Occipital lobe (tissue), 2 donors: Measurements from ENCODE around the gene RBMS3. TPM values are rescaled to one million over a fixed set of nuclear protein-coding genes. Genes with fewer than 3 reads are reported as not detected.

Experiments
- DNase-seq: peaks from one replicate; lab custom pipeline; 2025; lab: John Stamatoyannopoulos, UW
- total RNA-seq: library from RNA; depleted of rRNA; stranded (reverse); fragments of >200 nt; gene quantifications from one replicate; pipeline ENCODE4 v1.2.3, GENCODE V29; 2014

RBMS3 gene
- total RNA-seq, 1 donor from 2014 or later, result 19.8 TPM

- DNase-seq, result no peak
These were observed 284.4 kb downstream of the RBMS3 start for GRCh38 chr3:29565236-29565635.

DNA sequence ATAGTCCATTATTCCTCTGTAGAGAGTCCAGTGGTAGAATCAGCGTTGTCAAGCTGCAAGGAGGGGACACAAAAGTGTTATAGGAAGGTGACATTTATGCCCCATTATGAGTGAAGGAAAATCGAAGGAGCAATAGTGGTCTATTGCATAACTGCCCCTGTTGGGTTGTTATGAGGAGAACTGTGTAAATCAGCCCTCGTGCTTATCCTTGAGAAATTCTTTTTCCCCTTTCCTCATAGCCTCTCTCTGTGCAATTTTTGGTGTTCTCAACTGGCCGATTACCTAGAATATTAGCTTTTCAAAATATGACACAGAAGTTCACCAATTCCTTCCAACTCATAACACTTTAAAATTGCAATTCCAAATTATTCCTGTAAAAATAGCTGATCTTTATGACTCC, 286.6 kb downstream of the RBMS3 start:
- DNase-seq, result no peak

GRCh38 chr3:29568355-29568754, 287.5 kb downstream of the RBMS3 start:
- DNase-seq, result no peak

- DNase-seq, result no peak
These were observed 295.3 kb downstream of the RBMS3 start for GRCh38 chr3:29576181-29576580.

GRCh38 chr3:29576675-29577074, 295.8 kb downstream of the RBMS3 start:
- no peak for DNase-seq

GRCh38 chr3:29577250-29577649, 296.4 kb downstream of the RBMS3 start:
- DNase-seq, result no peak

- DNase-seq, result no peak
These were observed 300.4 kb downstream of the RBMS3 start for GRCh38 chr3:29581311-29581710.

- no peak for DNase-seq
These were observed 301.4 kb downstream of the RBMS3 start for GRCh38 chr3:29582273-29582672.

GRCh38 chr3:29583861-29584260, 303.0 kb downstream of the RBMS3 start:
- DNase-seq, result no peak

DNA sequence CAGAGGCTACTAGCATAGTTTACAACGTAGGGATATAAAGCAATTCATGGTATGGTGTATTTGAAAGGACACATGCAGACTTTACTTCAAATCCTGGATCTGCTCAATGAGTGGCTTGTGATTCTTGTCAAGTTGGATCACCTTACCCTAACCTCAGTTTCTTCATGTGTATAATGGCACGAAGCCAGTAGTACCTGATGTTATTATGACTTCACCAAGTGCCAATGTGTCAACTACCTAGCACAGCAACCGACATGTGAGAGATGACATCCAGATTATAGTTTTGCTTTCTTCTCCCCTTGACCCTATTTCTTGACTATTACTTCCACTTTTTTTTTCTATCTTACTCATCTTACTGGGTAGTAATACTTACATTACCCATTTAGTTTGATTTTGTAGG, 304.5 kb downstream of the RBMS3 start:
- no peak for DNase-seq

DNA sequence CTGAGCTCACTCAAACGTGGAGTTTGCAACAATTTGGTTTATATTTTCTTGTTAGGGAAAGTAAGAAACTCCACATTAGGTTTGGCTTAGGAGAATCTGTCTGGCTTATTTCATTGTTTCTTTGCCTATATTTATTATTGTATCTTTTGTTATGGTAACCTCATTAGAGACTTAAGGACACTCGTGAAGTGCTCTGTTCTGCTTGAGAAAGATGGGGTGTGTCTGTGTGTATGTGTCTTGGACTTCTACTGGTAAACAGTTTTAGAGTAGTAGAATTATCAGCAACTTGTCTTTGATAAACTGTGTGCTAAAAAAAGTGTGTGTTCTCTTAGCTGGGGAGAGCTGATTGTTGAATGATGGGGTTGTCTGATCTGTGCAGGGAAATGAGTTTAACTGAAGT, 306.5 kb downstream of the RBMS3 start:
- DNase-seq, result no peak

DNA sequence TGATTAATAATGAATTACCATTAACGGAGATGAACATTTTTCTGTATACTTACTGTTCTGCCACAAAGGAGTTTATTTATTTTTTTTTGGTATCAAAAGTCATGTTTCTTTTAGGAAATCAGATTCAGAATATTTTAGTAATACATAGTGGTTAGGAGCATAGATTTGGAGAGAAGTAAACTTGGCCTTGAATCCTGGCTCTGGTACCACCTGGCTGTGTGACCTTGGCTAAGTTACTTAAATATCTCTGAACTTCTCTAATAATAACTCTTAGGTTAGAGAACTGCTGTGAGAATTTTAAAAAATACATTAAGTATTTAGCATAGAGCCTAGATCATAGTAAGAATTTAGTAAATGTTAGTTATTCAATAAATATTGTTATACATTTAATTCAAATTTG, 309.1 kb downstream of the RBMS3 start:
- DNase-seq, result no peak

DNA sequence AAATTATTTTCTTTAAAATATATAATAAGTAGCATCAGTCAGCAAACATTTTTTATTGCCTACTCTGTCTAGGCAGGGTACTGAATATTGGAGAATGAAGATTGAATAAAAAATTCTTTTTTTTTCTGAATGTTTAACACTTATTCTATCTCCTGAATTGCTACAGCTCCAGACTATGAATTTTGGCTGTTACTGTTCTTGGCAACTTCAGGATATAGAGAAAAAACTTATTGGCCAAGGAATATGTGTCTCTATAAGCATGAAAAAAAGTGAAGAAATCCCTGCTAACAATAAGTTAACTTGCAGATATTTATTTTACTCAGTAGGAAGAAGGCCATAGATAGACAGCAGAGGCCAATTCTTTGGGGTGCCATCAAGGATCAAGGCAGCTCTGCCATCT, 309.6 kb downstream of the RBMS3 start:
- DNase-seq, result no peak

DNA sequence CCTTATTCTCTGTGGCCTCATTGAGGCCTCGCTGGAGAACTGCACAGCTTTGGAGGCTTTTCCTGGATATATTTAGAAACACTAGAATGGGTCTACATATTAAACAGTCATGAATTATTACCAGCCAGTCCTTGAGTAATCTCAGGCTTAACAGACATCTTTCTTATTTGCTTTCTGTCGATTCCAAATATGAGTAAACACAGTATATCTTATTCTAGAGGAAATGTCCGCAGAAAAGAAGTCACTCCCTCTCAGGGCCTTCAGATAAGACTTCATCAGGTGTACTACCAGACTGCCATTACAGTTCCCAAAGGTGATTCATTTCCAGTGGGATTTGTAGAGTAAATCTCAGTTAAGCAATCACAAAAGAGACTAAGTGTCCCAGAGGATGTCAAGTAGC, 310.7 kb downstream of the RBMS3 start:
- no peak for DNase-seq

DNA sequence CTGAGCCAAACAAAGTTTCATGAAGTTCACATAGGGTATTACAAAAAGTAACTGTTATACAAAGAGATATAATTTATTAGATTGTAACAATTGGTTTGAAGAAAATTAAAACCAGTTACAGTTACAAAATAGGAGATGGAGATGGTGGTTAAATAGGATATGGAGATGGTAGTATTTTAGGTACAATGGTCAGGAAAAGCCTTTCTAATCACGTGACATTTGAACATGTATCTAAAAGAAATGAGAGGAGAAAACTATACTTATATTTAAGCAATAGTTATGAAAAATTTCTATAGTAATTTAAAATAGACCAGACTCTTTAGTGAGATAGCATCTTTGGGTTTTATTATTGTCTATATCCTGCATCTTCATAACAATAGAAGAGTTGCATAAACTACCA, 312.9 kb downstream of the RBMS3 start:
- no peak for DNase-seq

DNA sequence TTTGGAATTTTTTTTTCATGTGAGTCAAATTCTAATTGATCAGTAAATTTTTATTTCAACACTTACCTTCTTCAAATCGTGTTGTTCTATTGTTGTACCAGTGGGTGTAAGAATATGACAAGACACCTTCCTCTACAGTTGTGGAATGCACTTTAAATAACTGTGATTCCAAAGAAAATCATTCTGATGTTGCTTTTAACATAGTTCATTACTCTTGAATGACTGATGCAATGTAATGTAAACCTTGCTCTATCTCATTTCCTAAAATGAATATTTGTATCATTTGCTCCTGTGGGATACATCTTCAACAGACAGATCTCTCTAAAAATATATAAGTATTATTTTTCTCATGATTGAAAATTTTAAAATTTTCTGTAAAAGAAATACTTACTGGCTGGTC, 313.4 kb downstream of the RBMS3 start:
- DNase-seq, result no peak

DNA sequence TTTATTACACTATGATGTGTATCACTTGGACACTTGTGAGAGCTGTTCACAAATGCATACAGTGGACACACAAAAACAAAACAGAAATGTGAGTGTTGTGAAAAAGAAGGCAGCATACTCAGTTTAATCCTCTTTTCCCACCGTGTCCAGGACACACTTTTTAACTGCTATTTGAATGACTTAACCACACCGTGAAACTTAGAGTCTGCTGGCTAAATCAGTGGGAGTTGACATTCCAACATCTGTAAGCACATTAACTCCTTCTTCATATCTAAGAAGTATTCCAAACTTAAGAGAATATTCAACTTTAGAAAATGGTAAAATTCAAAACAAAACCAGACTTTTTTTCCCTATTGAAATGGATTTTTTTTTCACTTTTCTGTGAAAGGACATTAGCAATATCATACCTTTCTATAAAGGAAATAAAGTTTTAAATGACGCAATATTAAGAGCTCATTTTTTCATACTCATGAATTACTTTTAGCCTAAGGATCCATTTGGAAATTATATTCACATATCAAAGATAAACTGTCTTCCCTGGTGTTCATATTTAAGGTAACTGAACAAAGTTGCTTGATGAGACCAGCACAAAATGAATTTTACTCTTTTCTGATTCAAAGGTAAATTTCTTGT, 316.6 kb downstream of the RBMS3 start:
- no peak for DNase-seq

GRCh38 chr3:29601861-29602585, 321.2 kb downstream of the RBMS3 start:
- DNase-seq, result no peak

DNA sequence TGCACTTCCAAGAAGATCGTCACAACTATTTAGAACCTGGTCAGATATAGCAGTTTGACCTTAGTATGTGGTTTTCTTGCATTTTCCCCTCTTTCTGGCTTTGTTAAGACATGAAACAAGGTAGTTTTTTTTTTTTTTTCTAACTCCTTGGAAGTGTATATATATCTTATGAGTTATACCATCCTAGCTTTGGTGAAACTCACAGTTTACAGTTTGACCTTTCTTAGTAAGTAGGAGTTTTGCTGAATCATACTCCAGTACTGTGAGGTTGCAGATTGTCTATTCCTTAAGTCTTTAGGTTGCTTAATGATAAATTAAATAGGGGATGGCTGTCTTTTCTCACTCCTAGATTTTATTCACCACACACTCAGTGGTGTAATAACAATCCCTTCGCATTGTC, 325.0 kb downstream of the RBMS3 start:
- DNase-seq, result no peak

DNA sequence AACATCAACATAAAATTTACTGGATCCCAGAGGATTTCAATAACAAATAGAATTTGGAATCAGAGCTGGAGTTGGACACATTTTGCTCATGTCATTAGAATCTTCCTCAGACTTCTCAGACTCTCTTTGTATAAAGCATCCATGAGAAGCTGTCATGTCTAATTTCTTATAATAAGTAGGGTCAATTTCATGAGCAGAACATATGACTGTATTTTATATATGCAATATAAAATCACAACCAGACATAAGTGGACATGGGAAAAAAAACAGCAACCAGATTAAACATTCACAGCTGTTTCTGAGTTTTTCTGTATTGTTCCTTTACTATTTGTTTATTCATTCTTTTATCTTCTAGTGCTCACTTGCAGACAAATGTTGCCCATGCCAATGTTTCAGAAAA, 325.5 kb downstream of the RBMS3 start:
- DNase-seq, result no peak

GRCh38 chr3:29608414-29609327, 327.8 kb downstream of the RBMS3 start:
- no peak for DNase-seq

- DNase-seq, result no peak
These were observed 328.5 kb downstream of the RBMS3 start for GRCh38 chr3:29609328-29609811.
